HG03039 (cell line): Measurements from ENCODE around the gene CLDN15.

Experiments used
- ATAC-seq: cut with Tn5 transposase; IDR thresholded peaks from one replicate; pipeline ENCODE4 v1.9.1; 2021; ENCODE audit warnings: mild to moderate bottlenecking, moderate library complexity; ENCODE audit not compliant: unreplicated experiment

CLDN15 gene

GRCh38 chr7:101244375-101245146 is 7.0 kb upstream of the CLDN15 start, which contains the start of gene FIS1:
FIS1 (minus strand) TSS chr7:101245081; CDS start chr7:101245004, 77 bp downstream.
- peak; percentile 82 for ATAC-seq

GRCh38 chr7:101243646-101244374 is 6.2 kb upstream of the CLDN15 start:
- no peak for ATAC-seq

- no peak for ATAC-seq
These were observed 4.1 kb upstream of the CLDN15 start for GRCh38 chr7:101241443-101242349.

GRCh38 chr7:101241015-101241363 is 3.4 kb upstream of the CLDN15 start:
- ATAC-seq = no peak

- no peak for ATAC-seq
These were observed 2.8 kb upstream of the CLDN15 start for GRCh38 chr7:101240226-101241014.

GRCh38 chr7:101239951-101240220 is 2.3 kb upstream of the CLDN15 start:
- ATAC-seq = no peak

GRCh38 chr7:101239191-101239950 is 1.8 kb upstream of the CLDN15 start:
- no peak for ATAC-seq

- ATAC-seq = no peak
These were observed 902 bp upstream of the CLDN15 start for GRCh38 chr7:101238226-101239182.

GRCh38 chr7:101236292-101236835 is 1.2 kb downstream of the CLDN15 start:
- no peak for ATAC-seq

GRCh38 chr7:101235522-101235921 is 2.1 kb downstream of the CLDN15 start:
- ATAC-seq = no peak

GRCh38 chr7:101235050-101235449 is 2.6 kb downstream of the CLDN15 start:
- ATAC-seq = no peak

- no peak for ATAC-seq
These were observed 3.0 kb downstream of the CLDN15 start for GRCh38 chr7:101234636-101235035.

GRCh38 chr7:101233907-101234547 is 3.6 kb downstream of the CLDN15 start:
- no peak for ATAC-seq

GRCh38 chr7:101232141-101232850 is 5.3 kb downstream of the CLDN15 start:
- ATAC-seq = no peak

GRCh38 chr7:101231644-101232043 is 6.0 kb downstream of the CLDN15 start:
- ATAC-seq = no peak

- ATAC-seq = no peak
These were observed 10.9 kb downstream of the CLDN15 start for GRCh38 chr7:101226721-101227120.

GRCh38 chr7:101225650-101226049 is 12.0 kb downstream of the CLDN15 start:
- no peak for ATAC-seq
